ENCODE results near the gene PERM1. TPM values are rescaled to one million over a fixed set of nuclear protein-coding genes. Genes with fewer than 3 reads are reported as not detected.

Gene PERM1
- total RNA-seq (2016; rRNA removed; fragmentation: Illumina TruSeq; extraction: Trizol), result 0.04 TPM in 1 of 2 replicates, not detected in the other
- total RNA-seq (2016; cell fraction: cytosol; rRNA removed; fragmentation: Illumina TruSeq; extraction: Trizol; ENCODE audit: low read depth), result not detected in 2 replicates
- total RNA-seq (2016; cell fraction: insoluble cytoplasmic fraction; rRNA removed; fragmentation: Illumina TruSeq; extraction: Trizol), result not detected in 2 replicates
- not detected in 2 replicates for total RNA-seq (2016; cell fraction: membrane; rRNA removed; fragmentation: Illumina TruSeq; extraction: Trizol)
- total RNA-seq (2016; cell fraction: nucleus; rRNA removed; fragmentation: Illumina TruSeq; extraction: Trizol), result not detected in 2 replicates
- 0.29 and 0.38 TPM in 2 replicates for polyA plus RNA-seq (2011; rRNA removed)
- polyA plus RNA-seq (2011; cell fraction: cytosol; rRNA removed), result 0.17 and 0.32 TPM in 2 replicates
- polyA plus RNA-seq (2011; cell fraction: nucleus; rRNA removed), result 2.3 and 2.6 TPM in 2 replicates
- 0.44 TPM in 2 replicates for polyA plus RNA-seq (2012)
- not detected in 2 replicates for polyA plus RNA-seq (2016; cell fraction: cytosol; fragmentation: Illumina TruSeq; extraction: Trizol; ENCODE audit: low read depth)
- polyA plus RNA-seq (2016; cell fraction: insoluble cytoplasmic fraction; fragmentation: Illumina TruSeq; extraction: Trizol; ENCODE audit: low read depth), result not detected in 2 replicates
- polyA plus RNA-seq (2016; cell fraction: membrane; fragmentation: Illumina TruSeq; extraction: Trizol; ENCODE audit: low read depth), result not detected in 2 replicates
- not detected in 2 replicates for polyA plus RNA-seq (2016; cell fraction: nucleus; fragmentation: Illumina TruSeq; extraction: Trizol; ENCODE audit: insufficient read depth, low read depth)
- polyA minus RNA-seq (2011; rRNA and poly(A)+ RNA removed; ENCODE audit: low replicate concordance), result 0.09 and 2.7 TPM in 2 replicates
- polyA minus RNA-seq (2011; cell fraction: cytosol; rRNA and poly(A)+ RNA removed), result 0.44 and 0.59 TPM in 2 replicates
- polyA minus RNA-seq (2011; cell fraction: nucleus; rRNA and poly(A)+ RNA removed), result 0.99 and 1.2 TPM in 2 replicates
- Bru-seq, nascent RNA, result percentile 10 among the genes with signal in this experiment
- BruChase-seq, experiment 1, labeled RNA remaining after a 6-hour chase, result not detected
- not detected for BruChase-seq, experiment 2, labeled RNA remaining after a 2-hour chase
- long read RNA-seq, experiment 1, result 0 reads
- long read RNA-seq, experiment 2, result 0 reads

DNA sequence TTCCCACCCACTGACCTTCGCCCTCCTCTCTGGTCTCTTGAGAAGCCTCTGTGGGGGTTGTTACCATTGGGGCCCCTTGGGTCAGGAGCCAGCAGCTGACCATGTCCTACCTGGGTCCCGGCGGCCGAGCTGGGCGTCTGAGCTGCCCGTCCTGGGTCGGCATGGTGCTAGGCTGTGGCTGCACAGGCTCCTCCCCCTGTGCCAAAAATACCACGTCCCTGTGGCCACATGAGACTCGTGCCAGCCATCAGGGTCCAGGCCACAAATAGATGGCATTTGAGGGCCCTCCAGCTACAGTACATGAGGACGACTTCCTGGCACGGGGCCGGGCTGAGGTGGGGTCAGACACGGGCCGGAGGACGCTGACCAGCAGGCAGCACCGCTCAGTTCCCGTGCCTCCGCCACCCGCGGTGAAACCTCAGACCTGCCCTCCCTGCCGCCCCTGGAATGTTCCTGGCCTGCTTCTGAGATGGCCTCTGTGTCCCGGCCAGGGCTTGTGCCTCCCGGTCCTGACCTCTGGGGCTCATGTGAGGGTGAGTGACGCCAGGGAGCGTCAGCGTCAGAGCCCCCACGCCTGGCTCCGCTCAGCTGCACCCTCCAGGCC lies at the start of gene PERM1:
Gene PERM1, minus strand, starts transcription at position 139 of the 604 bp plus-strand sequence. CDS start 1,064 bp downstream, outside the sequence.
- no TSS peak for BruUV-seq (replicated peaks)
- WGBS (ENCODE audit: low lambda C conversion rate), result 0% methylated on average over 4 of the region's 28 CpGs
- Histone ChIP-seq H3K4me3 (replicated peaks in 1 of 3; ENCODE audit: insufficient read depth in 1 of 3, low read depth in 2 of 3, low read length in 3 of 3) (peak within 1 kb of the TSS in 2 of 3 experiments; percentile 3 to 70; a peak in 2 of 6 replicates), H3K4me2 (ENCODE audit: low read depth, low read length) (peak within 1 kb of the TSS; percentile 74), H2AFZ (ENCODE audit: low read length) (no peak within 1 kb of the TSS), H3K4me1 (ENCODE audit: insufficient read depth, low read length) (peaks cover 45% of the 10 kb centered on the region), H3K27me3 (ENCODE audit: control insufficient read depth in 1 of 2, insufficient read depth in 2 of 2, low read length in 2 of 2) (peaks cover 22 to 60% of the 10 kb centered on the region in 2 experiments), H3K79me2 (ENCODE audit: insufficient read depth, low read length) (no peaks in the 10 kb centered on the region), H4K20me1 (ENCODE audit: insufficient read depth, low read length) (no peaks in the 10 kb centered on the region), H3K36me3 (replicated peaks in 1 of 2; ENCODE audit: control insufficient read depth in 1 of 2, insufficient read depth in 2 of 2, low read length in 2 of 2) (no peaks in the 10 kb centered on the region), H3K9ac (ENCODE audit: insufficient read depth, low read depth, low read length) (peak within 1 kb of the TSS; percentile 15; the same call in 1 of the 2 replicates), H3K9me3 (ENCODE audit: low read length) (no peaks in the 10 kb centered on the region), H3K27ac (ENCODE audit: extremely low read length, insufficient read depth, low read length) (no peak within 1 kb of the TSS)
- ChIA-PET POLR2A (interaction anchor here (1.0 to 1.9 kb wide), 3 partner anchors 15 to 20 kb away, joined by 3 to 4 read pairs (median 3); partner anchors contain the start of genes HES4 and PLEKHN1), CTCF (ENCODE audit: low intra/inter-chr PET ratio, low total read pairs) (no interaction called here)
- intact Hi-C loops (cut with micrococcal nuclease; ENCODE audit: unreplicated experiment) (no loop called here), in situ Hi-C loops (cut with HindIII; ENCODE audit: extremely low pct_ligation_motif_present, low pct_unique_long_range_greater_than_20kb) (no loop called here)
- FAIRE-seq, result no peak
- ATAC-seq, result no peak
- no peak for DNase-seq (ENCODE audit: low spot score)
- TF ChIP-seq, protein P1, sequence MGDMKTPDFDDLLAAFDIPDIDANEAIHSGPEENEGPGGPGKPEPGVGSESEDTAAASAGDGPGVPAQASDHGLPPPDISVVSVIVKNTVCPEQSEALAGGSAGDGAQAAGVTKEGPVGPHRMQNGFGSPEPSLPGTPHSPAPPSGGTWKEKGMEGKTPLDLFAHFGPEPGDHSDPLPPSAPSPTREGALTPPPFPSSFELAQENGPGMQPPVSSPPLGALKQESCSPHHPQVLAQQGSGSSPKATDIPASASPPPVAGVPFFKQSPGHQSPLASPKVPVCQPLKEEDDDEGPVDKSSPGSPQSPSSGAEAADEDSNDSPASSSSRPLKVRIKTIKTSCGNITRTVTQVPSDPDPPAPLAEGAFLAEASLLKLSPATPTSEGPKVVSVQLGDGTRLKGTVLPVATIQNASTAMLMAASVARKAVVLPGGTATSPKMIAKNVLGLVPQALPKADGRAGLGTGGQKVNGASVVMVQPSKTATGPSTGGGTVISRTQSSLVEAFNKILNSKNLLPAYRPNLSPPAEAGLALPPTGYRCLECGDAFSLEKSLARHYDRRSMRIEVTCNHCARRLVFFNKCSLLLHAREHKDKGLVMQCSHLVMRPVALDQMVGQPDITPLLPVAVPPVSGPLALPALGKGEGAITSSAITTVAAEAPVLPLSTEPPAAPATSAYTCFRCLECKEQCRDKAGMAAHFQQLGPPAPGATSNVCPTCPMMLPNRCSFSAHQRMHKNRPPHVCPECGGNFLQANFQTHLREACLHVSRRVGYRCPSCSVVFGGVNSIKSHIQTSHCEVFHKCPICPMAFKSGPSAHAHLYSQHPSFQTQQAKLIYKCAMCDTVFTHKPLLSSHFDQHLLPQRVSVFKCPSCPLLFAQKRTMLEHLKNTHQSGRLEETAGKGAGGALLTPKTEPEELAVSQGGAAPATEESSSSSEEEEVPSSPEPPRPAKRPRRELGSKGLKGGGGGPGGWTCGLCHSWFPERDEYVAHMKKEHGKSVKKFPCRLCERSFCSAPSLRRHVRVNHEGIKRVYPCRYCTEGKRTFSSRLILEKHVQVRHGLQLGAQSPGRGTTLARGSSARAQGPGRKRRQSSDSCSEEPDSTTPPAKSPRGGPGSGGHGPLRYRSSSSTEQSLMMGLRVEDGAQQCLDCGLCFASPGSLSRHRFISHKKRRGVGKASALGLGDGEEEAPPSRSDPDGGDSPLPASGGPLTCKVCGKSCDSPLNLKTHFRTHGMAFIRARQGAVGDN (CRISPR knock-in tag; IDR thresholded peaks at IDR 0.05), result peak; percentile 60; the same call in 1 of the 2 replicates
- TF ChIP-seq, protein P2, sequence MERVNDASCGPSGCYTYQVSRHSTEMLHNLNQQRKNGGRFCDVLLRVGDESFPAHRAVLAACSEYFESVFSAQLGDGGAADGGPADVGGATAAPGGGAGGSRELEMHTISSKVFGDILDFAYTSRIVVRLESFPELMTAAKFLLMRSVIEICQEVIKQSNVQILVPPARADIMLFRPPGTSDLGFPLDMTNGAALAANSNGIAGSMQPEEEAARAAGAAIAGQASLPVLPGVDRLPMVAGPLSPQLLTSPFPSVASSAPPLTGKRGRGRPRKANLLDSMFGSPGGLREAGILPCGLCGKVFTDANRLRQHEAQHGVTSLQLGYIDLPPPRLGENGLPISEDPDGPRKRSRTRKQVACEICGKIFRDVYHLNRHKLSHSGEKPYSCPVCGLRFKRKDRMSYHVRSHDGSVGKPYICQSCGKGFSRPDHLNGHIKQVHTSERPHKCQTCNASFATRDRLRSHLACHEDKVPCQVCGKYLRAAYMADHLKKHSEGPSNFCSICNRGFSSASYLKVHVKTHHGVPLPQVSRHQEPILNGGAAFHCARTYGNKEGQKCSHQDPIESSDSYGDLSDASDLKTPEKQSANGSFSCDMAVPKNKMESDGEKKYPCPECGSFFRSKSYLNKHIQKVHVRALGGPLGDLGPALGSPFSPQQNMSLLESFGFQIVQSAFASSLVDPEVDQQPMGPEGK (CRISPR knock-in tag; IDR thresholded peaks at IDR 0.05), result peak; percentile 43; the same call in 1 of the 2 replicates
- TF ChIP-seq, protein P3, sequence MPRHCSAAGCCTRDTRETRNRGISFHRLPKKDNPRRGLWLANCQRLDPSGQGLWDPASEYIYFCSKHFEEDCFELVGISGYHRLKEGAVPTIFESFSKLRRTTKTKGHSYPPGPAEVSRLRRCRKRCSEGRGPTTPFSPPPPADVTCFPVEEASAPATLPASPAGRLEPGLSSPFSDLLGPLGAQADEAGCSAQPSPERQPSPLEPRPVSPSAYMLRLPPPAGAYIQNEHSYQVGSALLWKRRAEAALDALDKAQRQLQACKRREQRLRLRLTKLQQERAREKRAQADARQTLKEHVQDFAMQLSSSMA (CRISPR knock-in tag; IDR thresholded peaks at IDR 0.05), result no peak
- TF ChIP-seq TEAD3 (CRISPR knock-in tag; optimal IDR thresholded peaks at IDR 0.05; ENCODE audit: borderline replicate concordance) (peak; percentile 79), ZNF850 (CRISPR knock-in tag; conservative IDR thresholded peaks at IDR 0.05) (no peak), HNF1B (CRISPR knock-in tag; IDR thresholded peaks at IDR 0.05) (peak; percentile 37; the same call in 1 of the 2 replicates), REXO4 (CRISPR knock-in tag; IDR thresholded peaks at IDR 0.05; ENCODE audit: borderline replicate concordance) (no peak), ZNF30 (CRISPR knock-in tag; IDR thresholded peaks at IDR 0.05) (0 out of 2 replicates have a peak, but pooled peaks have one; percentile 36), NFE2L1 (CRISPR knock-in tag; IDR thresholded peaks at IDR 0.05; ENCODE audit: borderline replicate concordance) (no peak)
